Measurements from ENCODE around the gene LRRC4C. TPM values are rescaled to one million over a fixed set of nuclear protein-coding genes. Genes with fewer than 3 reads are reported as not detected.

Gene LRRC4C
- total RNA-seq, 1 donor from 2014 or later: 5.5 TPM

GRCh38 chr11:41175304-41175972 is 284.0 kb downstream of the LRRC4C start:
- Mint-ChIP-seq H3K27me3 (ENCODE audit: low read depth) (no peaks in the 10 kb centered on the region), H3K9me3 (no peaks in the 10 kb centered on the region), H3K4me1 (no peaks in the 10 kb centered on the region), H3K36me3 (ENCODE audit: low read depth) (no peaks in the 10 kb centered on the region), H3K27ac (ENCODE audit: unreplicated experiment) (no peak overlapping the region), H3K4me3 (no peak overlapping the region)
- DNase-seq (ENCODE audit: low read depth, low spot score): no peak
- no peak for TF ChIP-seq CTCF (conservative IDR thresholded peaks at IDR 0.05)

- H3K36me3 Mint-ChIP-seq (ENCODE audit: low read depth): no peaks in the 10 kb centered on the region
- H3K27me3 Mint-ChIP-seq (ENCODE audit: low read depth): no peaks in the 10 kb centered on the region
- peaks cover 6% of the 10 kb centered on the region for H3K9me3 Mint-ChIP-seq
- no peak overlapping the region for H3K27ac Mint-ChIP-seq (ENCODE audit: unreplicated experiment)
- no peak for TF ChIP-seq CTCF (conservative IDR thresholded peaks at IDR 0.05)
- H3K4me1 Mint-ChIP-seq: peaks cover 4% of the 10 kb centered on the region
- no peak for DNase-seq (ENCODE audit: low read depth, low spot score)
- H3K4me3 Mint-ChIP-seq: no peak overlapping the region
These were observed 313.1 kb downstream of the LRRC4C start for GRCh38 chr11:41146326-41146725.

GRCh38 chr11:41145420-41145819 is 314.0 kb downstream of the LRRC4C start:
- no peak for TF ChIP-seq CTCF (conservative IDR thresholded peaks at IDR 0.05)
- Mint-ChIP-seq H3K27me3 (ENCODE audit: low read depth) (no peaks in the 10 kb centered on the region), H3K36me3 (ENCODE audit: low read depth) (no peaks in the 10 kb centered on the region), H3K4me1 (peaks cover 4% of the 10 kb centered on the region), H3K27ac (ENCODE audit: unreplicated experiment) (no peak overlapping the region), H3K9me3 (peaks cover 6% of the 10 kb centered on the region), H3K4me3 (no peak overlapping the region)
- DNase-seq (ENCODE audit: low read depth, low spot score): no peak

DNA sequence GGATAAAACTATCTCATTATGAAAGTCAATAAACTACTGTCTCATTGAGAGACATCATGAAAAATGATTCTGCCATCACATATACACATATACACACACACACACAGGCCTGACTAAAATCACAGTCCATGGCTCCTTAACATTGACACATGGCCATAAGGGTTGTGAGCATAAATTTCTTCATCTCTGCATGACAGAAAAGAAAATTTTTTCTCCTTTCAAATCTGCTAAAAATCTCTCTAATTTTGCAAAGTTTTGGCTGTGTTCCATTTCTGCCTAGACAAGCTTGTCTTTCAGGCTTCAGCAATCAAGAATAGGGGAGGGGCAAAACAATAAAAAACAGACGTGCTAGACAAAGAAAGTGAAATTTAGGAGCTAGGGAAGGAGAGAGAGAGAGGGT is 324.5 kb downstream of the LRRC4C start:
- Mint-ChIP-seq H3K4me1 (peaks cover 20% of the 10 kb centered on the region), H3K27ac (ENCODE audit: unreplicated experiment) (no peak overlapping the region), H3K4me3 (no peak overlapping the region), H3K27me3 (ENCODE audit: low read depth) (no peaks in the 10 kb centered on the region), H3K36me3 (ENCODE audit: low read depth) (no peaks in the 10 kb centered on the region), H3K9me3 (peaks cover 4% of the 10 kb centered on the region)
- no peak for TF ChIP-seq CTCF (conservative IDR thresholded peaks at IDR 0.05)
- DNase-seq (ENCODE audit: low read depth, low spot score): no peak

DNA sequence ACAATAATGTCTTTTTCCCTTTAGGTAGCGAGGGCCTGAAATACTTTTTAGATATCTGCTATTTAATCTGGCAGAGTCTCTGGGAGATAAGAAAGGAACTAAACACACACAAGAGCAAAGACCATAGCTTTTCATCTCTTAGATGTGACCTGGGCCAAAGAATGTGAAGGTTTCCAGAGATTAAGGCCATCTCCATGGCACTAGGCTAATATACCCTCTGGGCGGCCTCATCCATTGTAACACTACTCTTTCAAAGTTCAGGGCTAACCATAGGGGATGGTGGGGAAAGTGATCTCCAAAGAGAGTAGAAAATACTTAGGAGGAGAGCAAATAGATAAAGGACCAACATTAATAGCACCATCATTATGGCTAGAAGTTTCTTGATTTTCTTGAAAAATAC is 326.4 kb downstream of the LRRC4C start:
- H3K27ac Mint-ChIP-seq (ENCODE audit: unreplicated experiment): no peak overlapping the region
- TF ChIP-seq CTCF (conservative IDR thresholded peaks at IDR 0.05): no peak
- peaks cover 4% of the 10 kb centered on the region for H3K9me3 Mint-ChIP-seq
- H3K4me3 Mint-ChIP-seq: no peak overlapping the region
- peaks cover 20% of the 10 kb centered on the region for H3K4me1 Mint-ChIP-seq
- no peaks in the 10 kb centered on the region for H3K36me3 Mint-ChIP-seq (ENCODE audit: low read depth)
- DNase-seq (ENCODE audit: low read depth, low spot score): no peak
- no peaks in the 10 kb centered on the region for H3K27me3 Mint-ChIP-seq (ENCODE audit: low read depth)

All from neural crest cell (in vitro differentiated cells).